GM21447 (cell line): ENCODE data around the gene MLXIPL.
"Not testable (repeated sequence)": the region's sequence is repeated elsewhere in the genome, so short reads cannot be mapped to it uniquely, and the experiment has no call there.

Experiments
- ATAC-seq: cut with Tn5 transposase; IDR thresholded peaks from one replicate; pipeline ENCODE4 v1.9.1; 2021; ENCODE audit not compliant: unreplicated experiment

The MLXIPL gene, protein sequence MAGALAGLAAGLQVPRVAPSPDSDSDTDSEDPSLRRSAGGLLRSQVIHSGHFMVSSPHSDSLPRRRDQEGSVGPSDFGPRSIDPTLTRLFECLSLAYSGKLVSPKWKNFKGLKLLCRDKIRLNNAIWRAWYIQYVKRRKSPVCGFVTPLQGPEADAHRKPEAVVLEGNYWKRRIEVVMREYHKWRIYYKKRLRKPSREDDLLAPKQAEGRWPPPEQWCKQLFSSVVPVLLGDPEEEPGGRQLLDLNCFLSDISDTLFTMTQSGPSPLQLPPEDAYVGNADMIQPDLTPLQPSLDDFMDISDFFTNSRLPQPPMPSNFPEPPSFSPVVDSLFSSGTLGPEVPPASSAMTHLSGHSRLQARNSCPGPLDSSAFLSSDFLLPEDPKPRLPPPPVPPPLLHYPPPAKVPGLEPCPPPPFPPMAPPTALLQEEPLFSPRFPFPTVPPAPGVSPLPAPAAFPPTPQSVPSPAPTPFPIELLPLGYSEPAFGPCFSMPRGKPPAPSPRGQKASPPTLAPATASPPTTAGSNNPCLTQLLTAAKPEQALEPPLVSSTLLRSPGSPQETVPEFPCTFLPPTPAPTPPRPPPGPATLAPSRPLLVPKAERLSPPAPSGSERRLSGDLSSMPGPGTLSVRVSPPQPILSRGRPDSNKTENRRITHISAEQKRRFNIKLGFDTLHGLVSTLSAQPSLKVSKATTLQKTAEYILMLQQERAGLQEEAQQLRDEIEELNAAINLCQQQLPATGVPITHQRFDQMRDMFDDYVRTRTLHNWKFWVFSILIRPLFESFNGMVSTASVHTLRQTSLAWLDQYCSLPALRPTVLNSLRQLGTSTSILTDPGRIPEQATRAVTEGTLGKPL

DNA sequence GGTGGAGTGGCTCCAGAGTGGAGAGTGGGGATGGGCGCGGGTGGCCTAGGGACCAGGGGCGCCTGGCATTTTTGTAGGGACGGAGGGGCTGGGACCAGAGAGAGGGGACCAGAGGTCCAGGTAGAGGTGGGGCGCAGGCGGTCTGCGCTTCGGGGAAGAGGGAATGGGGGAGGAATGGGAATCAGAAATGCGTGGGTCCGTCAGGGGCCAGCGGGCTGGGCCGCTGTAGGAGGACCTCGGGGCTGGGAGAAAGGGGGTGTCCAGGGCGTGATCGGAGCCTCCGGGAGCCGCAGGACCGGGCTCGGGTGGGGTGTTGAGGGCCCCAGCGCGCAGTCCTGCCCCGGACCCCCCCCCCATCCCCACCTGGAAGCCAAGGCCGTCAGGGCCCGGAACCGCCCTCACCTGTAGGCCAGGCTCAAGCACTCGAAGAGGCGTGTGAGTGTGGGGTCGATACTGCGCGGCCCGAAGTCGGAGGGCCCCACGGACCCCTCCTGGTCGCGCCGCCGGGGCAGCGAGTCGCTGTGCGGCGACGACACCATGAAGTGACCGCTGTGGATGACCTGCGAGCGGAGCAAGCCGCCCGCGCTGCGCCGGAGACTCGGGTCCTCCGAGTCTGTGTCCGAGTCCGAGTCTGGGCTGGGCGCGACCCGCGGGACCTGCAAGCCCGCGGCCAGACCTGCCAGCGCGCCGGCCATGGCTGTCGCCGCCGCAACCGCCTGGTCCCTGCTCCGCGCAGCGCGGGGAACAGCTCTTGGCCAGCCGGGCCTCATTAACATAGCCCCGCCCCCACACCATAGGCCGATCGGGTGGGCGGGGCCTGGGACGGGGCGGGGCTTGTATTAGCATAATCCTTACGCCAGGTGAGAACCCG is at the start of gene MLXIPL:
Gene MLXIPL, minus strand, starts transcription at position 725 of the 871 bp plus-strand sequence. Its CDS starts 30 bp downstream, at position 695.
- ATAC-seq, result no peak

DNA sequence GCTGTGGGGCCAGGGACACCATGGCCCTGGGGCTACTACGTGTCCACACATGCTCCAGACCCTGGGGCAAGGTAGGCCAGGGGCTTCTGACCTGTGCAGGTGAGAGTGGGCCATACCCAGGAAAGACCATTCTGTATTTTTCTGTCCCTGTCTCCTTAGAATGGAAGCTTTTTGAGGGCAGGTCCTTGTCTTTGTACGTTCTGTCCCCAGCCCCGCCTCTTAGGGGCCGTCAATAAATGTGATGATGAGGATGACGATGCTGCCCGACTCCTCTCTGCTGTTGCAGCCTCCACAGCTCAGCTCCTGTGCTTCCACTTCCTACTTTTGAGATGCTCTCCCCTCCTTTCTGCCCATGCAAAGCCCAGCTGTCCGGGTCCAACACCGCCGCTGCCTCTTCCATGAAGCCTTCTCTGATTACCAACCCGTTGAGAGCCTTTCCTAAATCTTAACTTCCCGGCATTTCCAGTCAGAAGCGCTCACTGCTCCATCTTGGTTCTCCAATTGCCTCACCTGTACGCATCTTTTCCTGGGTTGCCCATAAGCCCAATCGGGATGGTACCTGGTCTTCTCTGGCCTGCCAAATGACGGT is 47.6 kb upstream of the MLXIPL start:
- ATAC-seq, result no peak

DNA sequence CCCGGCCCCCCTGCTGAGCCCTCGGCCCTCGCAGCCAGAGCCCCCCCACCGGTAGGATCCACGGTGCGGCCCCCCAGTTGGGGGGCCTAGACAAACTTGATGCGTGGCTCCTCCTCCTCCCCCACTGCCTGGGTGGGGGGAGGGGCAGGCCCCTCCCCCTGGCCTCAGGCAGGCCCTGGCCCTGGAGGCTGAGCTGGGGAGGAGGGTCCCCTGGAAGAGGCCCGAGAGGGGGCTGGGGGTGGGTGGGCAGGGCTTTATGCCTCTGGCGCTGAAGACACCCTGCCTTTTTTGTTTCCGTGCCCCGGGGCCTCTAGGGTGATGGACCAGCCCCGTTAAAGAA is 47.0 kb upstream of the MLXIPL start:
- no peak for ATAC-seq

DNA sequence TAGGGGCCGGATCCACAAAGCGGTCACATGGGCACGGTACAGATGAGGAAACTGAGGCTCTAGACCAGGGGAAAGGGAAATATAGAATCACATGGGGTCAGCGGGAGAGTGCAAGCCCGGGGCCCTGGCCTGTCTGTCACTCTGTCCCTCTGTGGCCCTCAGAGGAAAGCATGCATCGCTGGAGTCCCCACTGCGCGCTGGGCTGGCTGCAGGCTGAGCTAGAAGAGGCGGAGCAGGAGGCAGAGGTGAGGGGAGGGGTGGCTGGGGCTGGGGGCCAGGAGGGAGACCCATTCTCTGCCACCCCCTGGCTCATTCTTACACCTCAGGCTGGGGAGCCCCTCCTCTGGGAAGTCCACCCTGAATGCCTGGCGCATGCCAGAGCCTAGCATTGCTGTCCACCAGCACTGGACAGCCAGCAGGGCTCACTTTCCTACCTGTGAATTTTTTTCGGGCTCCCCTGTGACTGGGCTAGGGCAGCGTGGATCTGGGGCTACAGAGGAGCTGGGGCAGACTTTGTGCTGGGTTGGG is 45.6 kb upstream of the MLXIPL start:
- ATAC-seq, result no peak

DNA sequence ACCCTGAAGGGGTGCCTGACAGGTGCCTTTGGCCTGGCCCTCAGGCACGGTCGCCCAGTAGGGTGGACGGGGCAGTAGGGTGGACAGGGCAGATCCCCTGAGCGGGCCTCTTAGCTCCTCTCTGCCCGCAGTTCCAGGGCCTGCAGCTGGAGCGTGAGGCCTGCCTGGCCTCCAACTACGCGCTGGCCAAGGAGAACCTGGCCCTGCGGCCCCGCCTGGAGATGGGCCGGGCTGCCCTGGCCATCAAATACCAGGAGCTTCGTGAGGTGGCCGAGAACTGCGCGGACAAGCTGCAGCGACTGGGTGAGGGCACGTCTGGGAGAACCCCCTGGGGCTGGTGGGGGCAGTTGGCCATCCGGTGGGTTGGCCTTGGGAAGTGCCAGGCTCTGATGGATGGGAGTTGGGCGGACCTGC is 45.0 kb upstream of the MLXIPL start:
- no peak for ATAC-seq

DNA sequence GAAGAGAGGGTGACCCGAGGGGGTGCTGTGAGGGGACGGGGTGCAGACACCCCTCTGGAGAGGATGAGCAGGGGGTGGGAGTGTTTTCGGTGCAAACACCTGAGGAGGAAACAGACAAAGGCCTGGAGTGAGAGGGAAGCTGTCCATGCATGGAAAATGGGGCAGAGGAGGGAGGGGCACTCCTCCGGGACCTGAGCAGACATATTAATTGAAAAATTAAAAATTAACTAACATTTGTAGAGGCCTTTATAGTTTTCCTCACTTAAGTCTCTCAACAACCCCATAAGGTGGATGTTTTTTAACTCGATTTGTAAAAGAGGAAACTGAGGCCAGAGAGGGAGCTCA is 44.5 kb upstream of the MLXIPL start:
- no peak for ATAC-seq

DNA sequence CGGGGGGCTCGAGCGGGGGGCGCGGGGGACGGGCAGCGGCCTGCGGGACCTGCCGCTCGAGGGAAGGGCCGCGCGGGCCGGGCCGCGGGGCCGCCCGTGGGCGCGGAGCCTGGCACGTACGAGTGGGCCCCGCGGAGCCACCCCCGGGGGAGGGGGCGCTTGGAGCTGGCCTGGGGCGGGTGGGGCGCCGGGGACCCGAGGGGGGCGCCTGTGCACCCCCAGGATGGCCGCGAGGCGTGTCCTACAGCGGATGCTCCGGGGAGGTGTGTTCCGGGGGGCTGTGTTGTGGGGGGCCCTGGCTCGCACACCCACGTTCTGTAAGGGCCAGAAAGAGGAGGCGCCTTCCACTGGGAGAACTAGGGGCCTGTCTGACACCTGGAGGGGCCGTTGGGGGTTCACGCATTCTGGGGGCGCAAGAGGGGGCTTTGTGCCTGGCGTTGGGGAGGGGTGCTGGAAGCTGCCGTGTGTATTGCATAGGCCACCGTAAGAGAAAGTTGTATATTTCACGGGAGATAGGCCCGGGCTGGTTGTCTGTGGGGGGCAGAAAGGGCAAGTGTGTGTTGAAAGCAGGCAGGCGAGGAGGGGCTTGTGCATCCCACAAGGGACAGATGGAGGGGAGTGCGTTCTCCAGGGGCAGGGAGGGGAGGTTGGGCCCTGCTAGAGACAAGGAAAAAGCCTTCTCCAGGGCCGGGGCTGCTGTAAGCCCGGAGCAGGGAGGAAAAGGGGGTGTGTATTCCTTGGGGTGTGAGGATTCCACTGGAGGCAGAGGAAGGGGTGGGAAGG is 44.0 kb upstream of the MLXIPL start:
- peak; percentile 5 for ATAC-seq

DNA sequence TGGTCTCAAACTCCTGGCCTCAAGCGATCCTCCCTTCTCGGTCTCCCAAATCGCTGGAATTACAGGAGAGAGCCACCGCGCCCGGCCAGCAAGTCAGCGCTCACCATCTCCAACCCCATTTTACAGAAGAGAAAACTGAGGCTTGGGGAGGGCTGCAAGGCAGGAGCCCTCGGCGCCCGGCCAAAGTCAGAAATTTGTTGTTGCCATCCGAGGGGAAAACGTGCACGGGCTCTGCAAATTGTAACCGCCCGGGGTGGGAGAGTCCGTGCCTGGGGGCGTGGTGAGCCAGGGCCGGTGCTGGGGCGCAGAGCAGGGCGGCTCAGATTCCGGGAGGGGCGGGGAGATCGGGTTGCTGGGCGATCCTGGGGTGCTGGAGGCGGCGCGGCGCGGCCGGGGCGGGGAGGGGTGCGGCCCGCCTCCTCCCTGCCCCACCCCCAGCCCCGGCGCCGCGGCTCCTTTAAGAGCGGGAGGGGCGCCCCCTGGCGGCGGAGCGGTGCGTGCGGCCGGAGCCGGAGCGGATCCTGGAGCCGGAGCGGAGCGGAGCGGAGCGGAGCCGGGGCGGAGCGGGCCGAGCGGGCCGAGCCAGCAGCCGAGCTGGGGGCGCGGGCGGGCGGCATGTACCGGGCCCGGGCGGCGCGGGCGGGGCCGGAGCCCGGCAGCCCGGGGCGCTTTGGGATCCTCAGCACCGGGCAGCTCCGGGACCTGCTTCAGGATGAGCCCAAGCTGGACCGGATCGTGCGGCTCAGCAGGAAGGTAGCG is 43.2 kb upstream of the MLXIPL start, which contains the start of gene VPS37D:
Gene VPS37D, plus strand, starts transcription at position 488 of the 759 bp plus-strand sequence. Its CDS starts 128 bp downstream, at position 616.
- ATAC-seq, result peak; percentile 89

DNA sequence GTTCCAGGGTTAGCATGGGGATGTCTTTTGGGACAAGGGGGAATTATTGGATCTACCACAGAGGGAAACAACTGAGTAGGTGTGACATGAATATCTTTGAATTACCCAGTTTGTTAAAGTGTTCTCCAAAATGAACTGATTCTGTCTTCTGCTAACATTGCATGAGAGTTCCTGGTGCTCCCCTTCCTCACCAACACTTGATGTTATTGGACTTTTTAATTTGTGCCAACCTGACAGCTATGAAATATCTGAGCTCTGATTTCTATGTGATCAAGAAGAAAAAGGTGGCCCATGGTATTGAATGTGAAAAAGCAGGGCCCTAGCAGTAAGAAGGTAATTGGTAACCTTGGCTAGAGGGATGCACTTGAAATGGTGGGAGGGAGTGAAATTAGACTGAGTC is 38.7 kb upstream of the MLXIPL start:
- ATAC-seq, result no peak

DNA sequence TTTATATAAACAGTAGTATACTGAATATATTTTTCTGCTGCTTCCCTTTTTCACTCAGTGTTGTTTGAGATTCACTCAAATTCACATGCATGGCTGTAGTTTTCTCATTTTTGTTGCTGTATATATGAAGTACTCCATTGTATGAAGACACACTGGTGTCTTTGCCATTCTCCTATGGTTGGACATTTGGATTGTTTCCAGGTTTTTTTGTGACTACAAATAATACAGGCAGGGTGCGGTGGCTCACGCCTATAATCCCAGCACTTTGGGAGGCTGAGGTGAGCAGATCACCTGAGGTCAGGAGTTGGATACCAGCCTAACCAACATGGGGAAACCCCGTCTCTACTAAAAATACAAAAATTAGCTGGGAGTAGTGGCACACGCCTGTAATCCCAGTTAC is 36.3 kb upstream of the MLXIPL start:
- not testable (repeated sequence) for ATAC-seq

DNA sequence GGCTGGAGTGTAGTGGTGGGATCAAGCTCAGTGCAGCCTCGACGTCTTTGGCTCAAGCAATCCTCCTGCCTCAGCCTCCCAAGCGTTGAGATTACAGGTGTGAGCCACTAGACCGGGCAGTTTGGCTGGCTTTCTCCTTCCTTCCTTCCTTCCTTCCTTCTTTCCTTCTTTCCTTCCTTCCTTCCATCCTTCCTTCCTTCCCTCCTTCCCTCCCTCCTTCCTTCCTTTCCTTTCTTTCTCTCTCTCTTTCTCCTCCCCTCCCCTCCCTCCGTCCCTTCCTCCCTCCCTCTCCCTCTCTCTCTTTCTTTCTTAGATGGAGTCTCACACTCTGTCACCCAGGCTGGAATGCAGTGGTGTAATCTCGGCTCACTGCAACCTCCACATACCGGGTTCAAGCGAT is 35.7 kb upstream of the MLXIPL start:
- ATAC-seq, result no peak

DNA sequence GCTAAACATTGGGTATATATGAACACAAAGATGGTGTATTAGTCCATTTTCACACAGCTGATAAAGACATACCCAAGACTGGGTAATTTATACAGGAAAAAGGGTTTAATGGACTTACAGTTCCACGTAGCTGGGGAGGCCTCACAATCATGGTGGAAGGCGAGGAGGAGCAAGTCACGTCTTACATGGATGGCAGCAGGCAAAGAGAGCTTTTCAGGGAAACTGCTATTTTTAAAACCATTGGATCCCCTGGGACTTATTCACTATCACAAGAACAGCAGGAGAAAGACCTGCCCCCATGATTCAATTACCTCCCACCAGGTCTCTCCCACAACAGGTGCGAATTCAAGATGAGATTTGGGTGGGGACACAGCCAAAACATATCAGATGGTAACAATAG is 31.0 kb upstream of the MLXIPL start:
- ATAC-seq, result not testable (repeated sequence)

DNA sequence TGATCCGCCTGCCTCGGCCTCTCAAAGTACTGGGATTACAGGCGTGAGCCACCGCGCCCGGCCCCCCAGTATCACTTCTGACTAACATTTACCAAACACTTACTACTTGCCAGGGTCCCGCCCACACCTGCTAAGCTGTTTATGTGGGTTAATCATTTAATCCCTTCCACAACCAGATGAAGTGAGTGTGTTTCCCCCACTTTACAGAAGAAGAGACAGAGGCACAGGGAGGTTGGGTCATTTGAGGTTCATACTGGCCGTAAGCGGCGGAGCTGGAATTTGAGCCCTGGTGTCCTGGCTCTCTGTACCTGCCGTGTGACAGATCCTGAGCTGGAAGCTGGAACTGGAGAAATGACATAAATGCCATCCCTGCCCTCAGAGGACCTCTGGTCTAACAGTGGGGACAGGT is 28.2 kb upstream of the MLXIPL start:
- ATAC-seq, result no peak

DNA sequence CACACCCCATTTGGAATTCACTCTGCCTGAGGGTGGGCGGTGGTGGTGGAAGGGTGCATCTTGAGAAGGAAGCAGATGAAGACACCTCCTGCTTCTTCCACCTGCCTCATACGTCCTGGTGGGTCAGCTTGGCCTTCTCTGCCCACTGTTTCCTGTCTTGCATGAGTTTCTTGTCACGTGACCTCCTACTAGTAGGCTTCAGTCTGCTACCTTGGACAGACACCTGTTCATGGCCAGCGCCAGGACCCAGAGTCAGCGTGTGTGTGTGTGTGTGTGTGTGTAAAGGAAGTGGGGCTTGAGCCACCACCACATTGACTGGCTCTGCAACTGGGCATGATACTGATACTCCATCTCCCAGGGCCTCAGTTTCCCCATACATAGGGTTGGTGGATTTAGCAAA is 26.2 kb upstream of the MLXIPL start:
- no peak for ATAC-seq

DNA sequence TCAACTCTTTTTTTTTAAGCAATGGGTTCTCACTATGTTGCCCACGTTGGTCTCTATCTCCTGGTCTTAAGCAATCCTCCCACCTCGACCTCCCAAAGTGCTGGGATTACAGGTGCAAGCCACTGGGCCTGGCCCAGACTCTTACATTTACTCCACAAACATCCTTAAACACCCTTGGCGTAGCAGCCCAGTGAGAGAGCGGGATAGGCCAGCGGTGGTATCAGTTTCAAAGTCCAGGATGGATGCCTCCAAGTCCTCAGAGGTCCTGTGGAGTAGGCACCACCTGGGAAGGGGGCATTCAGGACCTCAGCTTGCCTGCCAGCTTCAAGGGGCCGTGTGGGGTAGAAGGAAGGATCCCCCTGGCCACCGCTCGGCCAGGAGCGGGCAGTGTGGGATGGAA is 25.3 kb upstream of the MLXIPL start:
- ATAC-seq, result no peak

DNA sequence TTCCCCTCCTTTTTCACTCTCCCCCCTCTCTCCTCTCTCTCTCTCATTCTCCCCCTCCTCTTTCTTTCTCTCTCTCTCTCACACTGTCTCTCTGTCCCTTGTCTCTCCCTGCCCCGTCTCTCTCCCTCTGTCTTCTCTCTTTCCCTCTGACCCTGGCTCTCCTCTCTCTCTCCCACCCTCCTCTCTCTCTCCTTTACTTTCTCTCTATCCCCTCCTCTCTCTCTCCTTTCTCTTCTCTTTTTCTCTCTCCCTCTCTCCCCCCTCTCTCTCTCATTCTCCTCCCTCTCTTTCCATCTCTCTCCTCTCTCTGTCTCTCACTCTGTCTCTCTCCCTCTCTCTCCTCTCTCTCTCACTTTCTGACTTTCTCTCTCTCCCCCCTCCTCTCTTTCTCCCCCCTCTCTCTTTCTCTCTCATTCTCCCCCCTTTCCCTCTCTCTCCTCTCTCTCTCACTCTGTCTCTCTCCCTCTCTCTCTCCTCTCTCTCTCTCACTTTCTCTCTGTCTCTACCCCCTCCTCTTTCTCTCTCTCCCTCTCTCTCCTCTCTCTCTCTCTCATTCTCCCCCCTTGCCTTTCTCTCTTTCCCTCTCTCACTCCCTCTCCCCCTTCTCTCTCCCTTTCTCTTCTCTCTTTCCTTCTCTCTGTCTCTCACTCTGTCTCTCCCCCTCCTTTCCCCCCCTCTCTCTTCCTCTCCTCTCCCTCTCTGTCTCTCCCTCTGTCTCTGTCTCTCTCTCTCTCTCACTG is 24.4 kb upstream of the MLXIPL start:
- no peak for ATAC-seq

DNA sequence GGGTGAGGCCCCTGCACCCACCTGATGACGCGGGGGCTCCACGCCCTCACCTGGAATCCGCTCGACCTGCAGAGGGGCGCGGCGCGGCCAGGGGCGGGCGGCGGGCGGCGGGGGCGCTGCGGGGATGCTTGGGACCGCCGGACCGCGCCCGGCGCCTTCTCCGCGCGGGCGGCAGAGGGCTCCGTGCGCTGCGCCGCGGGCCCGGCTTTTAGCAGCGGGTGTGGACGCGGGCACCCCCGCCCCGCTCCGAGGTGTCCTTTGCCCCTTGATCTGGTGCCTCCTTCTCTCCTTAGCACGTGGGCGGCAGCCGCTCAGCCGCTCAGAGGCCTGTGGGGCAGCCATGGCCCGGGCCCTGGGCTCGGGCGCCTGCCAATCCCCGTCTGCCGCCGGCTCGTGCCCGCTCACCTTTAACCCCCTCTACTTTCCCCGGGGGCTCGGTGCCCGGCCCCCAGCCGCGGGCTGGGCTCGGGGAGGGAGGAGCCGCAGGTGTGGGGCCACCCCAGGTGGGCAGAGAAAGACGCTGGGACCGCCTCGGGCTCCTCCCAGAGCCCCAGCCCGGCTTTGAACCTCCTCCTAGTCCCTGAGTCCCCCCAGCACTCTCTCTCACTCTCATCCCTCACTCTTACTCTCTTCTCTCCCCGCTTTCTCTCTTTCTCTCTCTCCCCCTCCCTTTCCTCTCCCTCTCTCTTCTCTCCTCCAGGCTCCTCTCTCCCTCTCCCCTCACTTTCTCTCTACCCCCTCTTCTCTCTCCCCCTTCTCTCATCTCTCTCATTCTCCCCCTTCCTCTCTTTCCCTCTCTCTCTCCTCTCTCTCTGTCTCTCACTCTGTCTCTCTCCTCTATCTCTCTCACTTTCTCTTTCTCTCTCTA is 23.6 kb upstream of the MLXIPL start:
- no peak for ATAC-seq
